Kidney (tissue), 14 donors: ENCODE measurements around the gene NCLN. TPM values are rescaled to one million over a fixed set of nuclear protein-coding genes. Genes with fewer than 3 reads are reported as not detected.
A peak's percentile ranks its signal among the peaks of the same experiment; 100 is the strongest.

Experiments used
- DNase-seq, 5 donors: peaks; one replicate each; pipeline ENCODE4 v3.0.0-alpha.2; 2013 to 2020
- FAIRE-seq: peaks from 2 replicates; lab custom pipeline; 2012; peaks lifted over from hg19 to GRCh38; lab: Jason Lieb, UNC
- H3K27ac ChIP-seq, 2 donors: one replicate each; pipeline ENCODE4 v1.7.0; 2013; ENCODE audit warnings: low read depth in 2 of 2, low read length in 2 of 2, inconsistent platforms in 1 of 2
- H3K27me3 ChIP-seq: one replicate; pipeline ENCODE4 v1.7.1; 2013; ENCODE audit warnings: low read length, inconsistent platforms; ENCODE audit not compliant: control insufficient read depth, insufficient read depth
- H3K36me3 ChIP-seq, 3 donors: one replicate each; pipeline versions ENCODE4 v1.7.0 to v1.7.1; 2013; ENCODE audit warnings: low read length in 3 of 3, control low read depth in 1 of 3, inconsistent platforms in 1 of 3; ENCODE audit not compliant: insufficient read depth in 3 of 3, control insufficient read depth in 2 of 3
- H3K4me1 ChIP-seq, 3 donors: one replicate each; pipeline versions ENCODE4 v1.7.0 to v1.7.1; 2013; ENCODE audit warnings: low read length in 3 of 3, inconsistent platforms in 1 of 3, low read depth in 1 of 3; ENCODE audit not compliant: control insufficient read depth in 2 of 3, insufficient read depth in 2 of 3
- H3K4me3 ChIP-seq, 3 donors: one replicate each; pipeline versions ENCODE4 v1.7.0 to v1.8.1; 2013; ENCODE audit warnings: low read length in 3 of 3, control low read depth in 1 of 3, inconsistent platforms in 1 of 3
- H3K9ac ChIP-seq, 3 donors: one replicate each; pipeline versions ENCODE4 v1.7.0 to v1.7.1; 2013; ENCODE audit warnings: low read length in 3 of 3, control low read depth in 1 of 3, inconsistent platforms in 1 of 3
- H3K9me3 ChIP-seq, 3 donors: one replicate each; pipeline versions ENCODE4 v1.7.0 to v1.7.1; 2013; ENCODE audit warnings: low read length in 3 of 3, control low read depth in 1 of 3, inconsistent platforms in 1 of 3; ENCODE audit not compliant: control insufficient read depth in 2 of 3, insufficient read depth in 1 of 3
- CTCF ChIP-seq: IDR thresholded peaks from 3 replicates; pipeline ENCODE4 v1.5.1; 2012; ENCODE audit warnings: mild to moderate bottlenecking, moderate library complexity, borderline replicate concordance; ENCODE audit not compliant: insufficient read depth; ENCODE audit errors: extremely low read depth
- intact Hi-C: fragments of 100-400 bp; cut with DNase I; formaldehyde crosslinking; loops from one replicate; pipeline ENCODE4 v1.11.1; 2022
- polyA plus RNA-seq: library from polyadenylated mRNA; stranded (reverse); fragments of 350-450 nt; fragmentation: Illumina TruSeq; extraction: RNeasy Lipid Tissue Mini Kit (QIAGEN cat#74804); gene quantifications from one replicate; pipeline ENCODE4 v1.2.3, GENCODE V29; 2014; ENCODE audit warnings: low read depth, low replicate concordance; ENCODE audit not compliant: insufficient read depth
- total RNA-seq: library from RNA; stranded (reverse); fragmentation: NEBNext Ultra II Directional; extraction: Animal tissue kit (Norgen Biotek cat#: 25700); gene quantifications from one replicate; pipeline ENCODE4 v1.2.1, GENCODE V29; 2021
- donor health status: control.
- donor health status: control.
- donor health status: control.
- donor health status: control.
- donor health status: control.
- donor health status: DM: yes; HTN: yes; CAD: no.
- donor health status: Normal renal cell carcinoma (clear cell type).

The NCLN gene
- total and polyA plus RNA-seq, 2 donors from 2014 or later: 43.3 to 63.2 TPM

GRCh38 chr19:3162418-3163229, 23.1 kb upstream of the NCLN start:
- no peak overlapping the region for H3K27ac ChIP-seq
- no peaks in the 10 kb centered on the region for H3K27me3 ChIP-seq
- peak in 1 of 5 donors; percentile 72 for DNase-seq
- H3K9me3 ChIP-seq: no peaks in the 10 kb centered on the region
- H3K4me1 ChIP-seq: no peaks in the 10 kb centered on the region
- no peak overlapping the region for H3K9ac ChIP-seq
- H3K36me3 ChIP-seq: no peaks in the 10 kb centered on the region
- TF ChIP-seq CTCF: no peak
- H3K4me3 ChIP-seq: no peak overlapping the region
- intact Hi-C loops: no loop called here
- FAIRE-seq: no peak

- Histone ChIP-seq H3K27me3 (no peaks in the 10 kb centered on the region), H3K4me3 (no peak overlapping the region), H3K9ac (no peak overlapping the region), H3K4me1 (no peaks in the 10 kb centered on the region), H3K9me3 (no peaks in the 10 kb centered on the region), H3K36me3 (no peaks in the 10 kb centered on the region), H3K27ac (no peak overlapping the region)
- peak; percentile 70 to 84 (median 78) for DNase-seq
- peak; percentile 90 for TF ChIP-seq CTCF
- FAIRE-seq: no peak
- intact Hi-C loops: no loop called here
These were observed 22.4 kb upstream of the NCLN start for GRCh38 chr19:3163230-3163886.

- no peaks in the 10 kb centered on the region for H3K9me3 ChIP-seq
- no peaks in the 10 kb centered on the region for H3K4me1 ChIP-seq
- H3K27ac ChIP-seq: no peak overlapping the region
- H3K27me3 ChIP-seq: no peaks in the 10 kb centered on the region
- no peaks in the 10 kb centered on the region for H3K36me3 ChIP-seq
- no peak overlapping the region for H3K4me3 ChIP-seq
- FAIRE-seq: no peak
- no peak for DNase-seq
- TF ChIP-seq CTCF: no peak
- intact Hi-C loops: no loop called here
- H3K9ac ChIP-seq: no peak overlapping the region
These were observed 21.8 kb upstream of the NCLN start for GRCh38 chr19:3163943-3164342.
